Measurements from ENCODE around the gene DCC.
A peak's percentile ranks its signal among the peaks of the same experiment; 100 is the strongest.

DCC gene

DNA sequence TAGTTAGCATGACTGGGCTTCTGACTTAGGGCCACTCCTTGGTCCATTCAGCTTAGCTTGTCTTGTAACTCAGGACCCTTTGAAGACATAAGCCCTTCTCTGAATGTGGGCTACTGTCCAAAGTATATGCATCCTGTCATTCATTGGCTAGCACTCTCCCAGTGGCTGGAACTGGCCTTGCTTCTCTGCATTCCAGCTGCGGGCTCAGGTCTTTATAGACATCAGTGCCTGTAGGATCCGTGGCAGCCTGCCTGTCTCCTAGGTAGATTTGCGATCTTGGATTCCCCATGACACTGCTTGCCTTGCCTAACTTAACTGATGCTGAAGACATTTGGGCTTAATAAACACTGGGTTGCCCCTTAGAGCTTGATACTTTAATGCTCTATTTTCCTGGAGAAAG lies 170.1 kb downstream of the DCC start:
- no peak for DNase-seq

DNA sequence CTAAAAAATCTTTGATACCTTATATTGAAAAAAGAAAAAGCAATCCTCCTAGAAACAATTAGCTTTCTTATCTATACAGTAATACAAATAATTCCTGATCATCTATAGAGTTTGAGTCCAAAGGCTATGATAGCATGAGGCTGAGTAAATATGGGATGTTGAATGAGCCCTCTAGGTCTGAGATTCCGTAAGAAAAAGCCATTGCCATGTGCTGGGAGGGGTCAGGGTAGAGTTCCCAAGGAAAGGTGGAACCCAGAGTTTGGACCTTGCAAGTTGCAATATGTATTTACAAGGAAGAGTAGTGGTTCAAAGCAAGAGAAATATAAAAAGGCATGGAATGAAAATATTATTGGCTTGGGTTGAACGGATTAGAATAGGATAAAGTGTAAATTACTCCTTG lies 178.1 kb downstream of the DCC start:
- no peak for DNase-seq

DNA sequence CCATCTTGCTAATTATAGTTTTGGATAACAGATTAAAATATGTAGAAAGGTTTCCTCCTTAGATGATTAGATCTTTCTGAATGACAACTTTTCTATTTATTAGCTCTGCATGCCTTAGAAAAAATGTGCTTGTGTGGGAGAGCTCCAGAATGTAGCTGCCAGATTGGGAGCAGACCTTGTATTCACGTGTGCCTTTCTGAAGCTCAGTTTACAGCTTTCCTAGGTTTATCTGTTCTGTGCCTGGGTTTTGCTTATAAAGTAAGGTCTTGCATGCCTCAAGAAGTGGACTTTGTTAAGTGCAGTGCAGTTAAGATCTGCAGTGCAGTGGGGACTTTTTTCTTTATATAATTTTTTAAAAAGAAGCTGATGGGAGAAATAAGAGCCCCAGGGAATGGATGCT lies 179.0 kb downstream of the DCC start:
- DNase-seq = no peak

DNA sequence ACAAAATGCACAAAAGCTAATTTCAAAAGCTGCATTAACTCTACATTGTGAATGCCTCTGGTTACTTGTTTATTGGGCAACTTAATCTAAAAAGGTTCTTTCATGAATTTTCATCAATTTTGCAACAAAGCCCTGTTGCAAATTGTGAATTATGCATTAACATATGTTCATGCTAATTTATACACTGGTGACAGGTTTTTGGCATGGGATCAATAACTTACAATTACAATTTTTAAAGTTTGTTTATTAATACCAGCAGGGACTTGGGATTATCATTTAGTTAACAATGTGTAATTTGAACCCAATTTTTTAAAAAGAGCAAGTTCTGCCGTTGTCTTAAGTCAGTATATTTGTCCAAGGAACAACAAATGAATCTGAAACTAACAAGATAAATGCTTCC lies 183.6 kb downstream of the DCC start:
- no peak for DNase-seq

DNA sequence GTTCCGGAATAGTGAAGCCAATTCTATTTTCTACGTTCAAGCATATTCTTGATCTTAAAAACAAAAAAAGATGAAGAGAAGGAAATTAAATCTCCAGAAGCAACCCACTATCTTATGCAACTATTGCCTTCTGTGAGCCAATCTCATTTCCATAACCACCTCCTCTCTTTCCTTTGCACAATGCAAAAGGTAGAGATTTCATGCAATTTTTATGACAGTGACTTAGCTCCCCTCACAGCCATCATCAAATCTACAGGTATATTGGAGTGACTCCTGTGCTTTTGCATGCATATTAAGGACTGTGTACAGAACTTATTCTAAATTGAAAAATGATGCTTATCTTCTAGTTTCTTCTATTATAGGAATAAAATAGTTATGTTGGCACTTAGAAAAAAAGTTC lies 191.8 kb downstream of the DCC start:
- no peak for DNase-seq

DNA sequence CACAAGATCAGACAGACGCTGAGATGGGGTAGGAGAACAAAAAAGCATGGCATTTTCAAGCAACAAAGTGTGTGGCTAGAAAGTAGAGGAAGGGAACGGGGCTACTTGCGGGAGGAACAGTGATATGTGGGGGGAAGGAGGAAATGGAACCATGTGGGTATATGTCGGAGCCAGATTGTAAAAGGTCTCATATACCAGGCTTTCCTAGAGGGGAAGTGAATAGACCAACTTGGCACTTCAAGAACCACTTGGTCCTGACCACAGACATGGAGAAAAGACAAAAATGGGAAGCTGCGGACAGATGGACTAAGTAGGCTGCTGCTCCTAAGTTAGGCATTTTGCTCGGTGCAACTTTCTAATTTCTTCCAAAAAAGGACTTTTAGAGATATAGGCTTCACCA lies 196.0 kb downstream of the DCC start:
- DNase-seq = no peak

DNA sequence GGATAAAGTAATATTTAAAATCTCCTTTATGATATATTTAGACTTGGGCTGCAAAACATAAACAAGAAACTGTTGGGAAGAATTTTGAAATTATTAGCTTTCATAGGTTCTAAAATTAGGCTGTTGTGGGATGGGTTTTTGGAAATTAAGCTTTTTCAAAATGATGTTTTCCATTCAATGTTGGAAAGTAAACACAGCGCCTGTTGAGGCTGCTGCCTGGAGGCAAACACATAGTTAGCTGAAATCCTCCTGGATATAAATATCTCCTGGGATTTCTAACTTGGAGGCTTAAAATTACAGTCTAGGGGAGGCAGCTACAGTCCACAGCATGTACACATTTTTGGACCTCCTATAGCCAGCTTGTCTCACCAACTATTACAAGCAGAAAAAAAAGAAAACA lies 197.3 kb downstream of the DCC start:
- no peak for DNase-seq

DNA sequence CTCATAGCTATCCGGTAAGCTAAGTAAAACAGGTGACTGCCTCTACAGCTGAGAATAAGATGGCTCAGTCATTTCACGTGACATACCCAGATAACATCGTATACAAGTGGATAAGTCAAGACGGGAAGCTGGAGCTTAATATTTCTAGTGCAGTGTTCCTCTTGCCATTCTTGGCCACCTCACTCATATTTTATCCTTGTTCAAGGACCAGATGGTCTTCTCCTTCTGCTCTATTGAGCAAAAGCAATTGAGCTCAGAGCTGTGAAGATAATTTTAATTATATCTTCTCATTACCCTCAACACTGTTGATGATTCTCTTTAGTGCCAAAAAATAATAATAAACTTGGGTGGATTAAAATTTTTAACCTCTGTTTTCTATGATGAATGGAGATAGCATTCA lies 201.1 kb downstream of the DCC start:
- DNase-seq = no peak

DNA sequence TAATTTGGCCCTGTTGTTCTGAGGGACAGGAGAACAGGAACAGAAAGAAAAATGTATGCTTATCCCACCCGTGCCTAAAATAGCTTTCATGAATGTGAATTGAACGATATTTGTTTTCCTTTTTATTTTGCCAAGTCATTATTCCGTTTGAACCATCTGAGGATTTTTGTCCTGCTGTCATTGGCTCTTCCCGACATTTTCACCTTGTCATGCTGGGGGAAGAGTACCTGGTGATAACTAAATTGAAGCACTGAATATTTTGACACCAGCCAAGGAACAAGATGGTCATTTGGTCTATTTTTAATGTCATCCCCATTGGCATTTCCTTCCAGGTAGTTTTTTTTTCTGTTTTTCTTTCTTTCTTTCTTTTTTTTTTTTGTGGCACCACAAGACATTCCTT lies 204.1 kb downstream of the DCC start:
- no peak for DNase-seq

DNA sequence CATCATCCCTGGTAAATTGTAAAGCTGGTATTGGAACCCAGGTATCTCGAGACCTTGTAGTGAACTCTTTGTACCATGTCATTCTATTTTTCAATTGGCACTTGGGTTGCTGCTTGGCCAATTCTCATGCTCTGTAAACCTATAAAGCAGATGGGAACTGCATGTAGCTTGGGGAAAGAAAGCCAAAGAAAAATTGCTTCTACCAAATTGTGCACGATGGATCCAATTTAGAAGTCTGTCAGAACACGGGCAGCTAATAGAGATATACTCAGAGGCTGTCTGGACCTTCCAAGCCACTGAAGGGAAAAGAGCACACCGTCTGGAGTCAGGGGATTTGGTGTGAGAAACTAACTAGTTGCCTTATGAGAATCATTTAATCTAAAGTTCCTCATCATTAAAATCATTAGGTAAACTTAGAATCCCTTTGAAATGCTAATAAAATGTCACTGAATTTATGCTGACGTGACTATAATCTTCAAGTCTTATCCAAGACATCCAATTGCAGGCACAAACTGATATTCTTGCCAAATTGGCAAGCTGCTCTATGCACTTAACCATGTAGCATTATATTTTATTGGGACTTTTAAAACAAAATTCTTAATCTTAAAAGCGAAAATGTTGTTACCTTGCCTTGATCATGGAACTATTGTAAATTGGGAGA lies 206.8 kb downstream of the DCC start:
- no peak for DNase-seq

DNA sequence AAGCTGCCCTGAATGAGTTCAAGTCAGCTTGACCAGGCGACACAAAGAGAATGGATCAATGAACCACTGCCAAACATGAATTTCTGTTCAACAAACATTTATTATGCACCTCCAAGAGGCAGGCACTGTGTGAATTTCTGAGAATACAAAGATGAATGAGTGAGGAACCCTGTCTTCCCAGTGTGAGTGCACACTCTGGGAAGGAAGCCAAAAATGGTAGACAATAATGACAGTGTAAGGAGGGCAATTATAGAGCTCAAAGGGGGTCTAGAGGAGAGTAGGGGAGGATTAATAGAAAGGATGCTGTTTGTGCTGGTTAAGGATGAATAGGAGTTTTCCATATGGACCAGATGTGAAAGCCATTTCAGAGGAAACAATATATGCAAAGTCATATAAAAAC lies 213.4 kb downstream of the DCC start:
- DNase-seq = no peak

DNA sequence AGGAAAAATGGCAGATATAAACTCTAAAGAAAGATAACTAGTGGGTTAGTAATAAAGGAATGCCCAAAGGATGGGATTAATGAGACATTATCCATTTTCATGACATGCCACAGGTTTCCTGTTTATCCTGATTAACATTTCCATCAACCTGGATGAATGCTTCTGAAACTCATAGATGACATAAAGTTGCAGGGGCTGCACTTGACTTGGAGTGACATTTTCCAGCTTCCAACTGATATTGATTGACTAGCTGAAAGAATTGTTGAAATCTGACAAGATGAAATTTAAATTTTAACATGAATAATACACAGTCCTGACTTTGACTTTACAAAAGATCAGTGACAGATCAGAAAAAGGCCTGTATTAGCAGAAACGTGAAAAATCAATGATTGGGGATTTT lies 214.2 kb downstream of the DCC start:
- DNase-seq = no peak

DNA sequence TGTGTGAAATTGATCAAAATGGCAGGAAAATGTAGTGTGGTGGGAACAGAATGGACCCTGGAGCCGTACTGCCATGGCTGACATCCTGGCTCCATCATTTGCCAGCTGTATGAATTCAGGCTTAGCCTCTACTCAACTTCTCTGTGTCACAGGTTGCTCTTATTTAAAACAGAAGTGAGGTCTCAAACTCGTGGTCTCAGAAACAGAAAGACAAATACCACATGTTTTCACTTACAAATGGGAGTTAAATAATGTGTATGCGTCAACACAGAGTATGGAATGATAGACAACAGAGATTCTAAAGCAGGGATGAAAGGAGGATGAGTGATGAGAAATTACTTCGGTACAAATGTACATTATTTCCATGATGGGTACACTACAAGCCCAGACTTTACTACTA lies 227.4 kb downstream of the DCC start:
- DNase-seq = peak; percentile 16

DNA sequence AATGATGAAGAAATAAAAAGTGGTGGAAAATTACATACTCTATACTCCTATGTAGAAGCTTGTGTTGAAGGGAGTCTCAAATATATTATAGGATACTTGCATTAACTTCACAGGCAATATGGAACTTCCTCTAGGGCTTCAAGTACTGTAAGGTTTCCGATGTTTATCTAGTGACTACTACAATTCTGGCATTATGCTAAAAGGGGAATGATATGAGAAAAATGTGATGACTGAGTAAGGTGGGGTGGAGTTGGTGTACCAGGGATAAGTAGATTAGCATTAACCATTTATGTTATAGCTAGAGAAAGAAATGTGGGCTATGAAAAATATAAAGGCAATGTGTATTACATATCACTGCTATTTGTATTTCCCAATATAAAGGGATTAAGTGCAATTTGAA lies 229.5 kb downstream of the DCC start:
- DNase-seq = peak; percentile 68

DNA sequence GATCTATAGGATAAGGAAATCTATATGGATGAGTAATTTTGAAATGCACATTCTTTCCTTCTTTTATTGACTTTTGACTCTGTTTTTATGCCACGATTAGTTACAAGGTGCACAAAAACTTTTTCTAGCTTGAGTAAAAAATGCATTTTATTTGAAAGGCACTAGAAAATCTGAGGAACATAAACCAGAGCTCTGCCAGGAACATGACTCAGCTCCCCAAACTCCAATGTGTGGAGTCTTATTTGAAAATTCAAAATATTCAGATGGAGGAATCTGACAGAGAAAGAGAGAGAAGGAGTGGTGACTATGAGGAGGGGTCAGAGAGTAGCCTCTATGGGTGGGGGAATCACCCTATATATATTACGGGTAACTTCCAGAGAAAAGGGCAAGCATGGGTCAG lies 231.0 kb downstream of the DCC start:
- peak; percentile 53 for DNase-seq

DNA sequence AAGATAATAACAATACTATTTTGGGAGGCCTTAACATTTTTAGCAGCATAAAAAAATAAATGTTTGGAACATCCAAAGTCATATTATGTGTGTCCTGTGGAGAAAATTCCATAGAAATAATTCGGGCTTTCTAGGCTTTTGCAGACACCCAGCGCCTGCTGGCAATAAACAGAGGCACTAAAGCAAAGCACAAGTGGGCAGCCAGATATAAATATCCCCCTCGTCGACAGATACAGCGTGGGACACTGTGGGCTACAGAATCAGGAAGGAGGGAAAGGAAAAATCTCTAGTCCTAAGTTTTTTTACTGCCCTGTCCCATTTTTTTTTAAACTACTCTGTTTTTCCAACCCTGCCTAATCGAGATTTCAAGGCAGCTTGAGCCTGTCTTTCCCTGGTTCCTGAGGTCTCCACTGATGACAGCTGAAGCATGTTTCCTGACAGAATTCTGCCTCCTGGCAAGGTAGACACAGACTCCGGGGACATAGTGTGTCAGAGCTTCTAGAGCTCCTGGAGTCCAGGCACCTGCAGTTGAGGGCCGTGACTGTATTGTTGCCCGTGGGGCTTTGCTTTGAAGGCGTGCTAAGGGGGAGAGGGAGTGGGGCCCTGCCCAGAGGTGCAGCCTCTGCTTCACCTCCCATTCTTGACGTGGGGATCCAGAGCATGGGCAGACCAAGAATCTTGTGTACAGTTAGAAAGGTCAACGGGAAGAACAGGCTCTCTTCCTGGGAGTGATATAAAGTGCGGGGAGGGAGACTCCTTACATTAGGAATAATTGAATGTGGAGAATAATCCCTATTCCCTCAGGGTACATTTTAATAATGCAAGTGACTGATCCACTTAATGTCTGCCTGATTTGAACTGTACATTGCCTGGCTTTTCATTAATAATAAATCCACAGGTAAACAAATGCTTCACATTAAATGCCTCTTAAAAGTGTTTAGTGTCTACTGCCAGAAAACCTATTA lies 232.3 kb downstream of the DCC start:
- no peak for DNase-seq

DNA sequence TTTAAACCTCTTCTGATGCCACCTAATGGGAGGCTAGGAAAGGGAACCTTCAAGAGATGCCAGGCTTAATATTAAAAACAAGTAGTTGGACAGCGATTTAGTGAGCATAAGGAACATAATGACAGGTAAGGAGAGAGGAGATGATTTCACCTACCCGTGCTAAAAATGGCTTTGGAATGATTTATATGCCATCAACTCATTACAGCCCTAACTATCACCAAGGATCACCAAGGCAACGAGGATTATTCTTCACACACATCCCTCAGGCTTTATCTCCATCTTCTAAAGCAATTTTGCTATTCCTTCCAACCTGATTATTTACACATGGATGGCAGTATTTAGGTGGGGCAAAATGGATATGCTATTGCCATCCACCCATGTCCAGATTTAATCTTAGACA lies 237.8 kb downstream of the DCC start:
- no peak for DNase-seq

DNA sequence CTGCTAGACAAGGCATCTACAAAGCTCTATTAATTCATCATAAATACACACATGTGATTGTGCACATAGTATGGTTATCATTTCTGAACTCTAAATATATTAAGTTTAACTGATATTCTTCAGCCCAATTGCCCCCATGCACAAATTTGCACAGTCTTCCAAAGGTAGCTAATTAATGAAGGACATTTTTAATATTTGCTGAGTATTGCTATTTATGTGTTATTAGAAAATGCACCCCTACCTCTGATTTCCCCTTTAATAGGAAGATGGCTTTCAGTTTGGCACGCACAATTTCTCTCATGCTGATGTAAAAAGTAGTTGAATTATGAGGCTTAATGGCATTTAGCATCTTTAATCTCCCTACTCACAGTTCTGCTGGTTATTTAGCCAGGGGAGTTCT lies 242.1 kb downstream of the DCC start:
- no peak for DNase-seq

DNA sequence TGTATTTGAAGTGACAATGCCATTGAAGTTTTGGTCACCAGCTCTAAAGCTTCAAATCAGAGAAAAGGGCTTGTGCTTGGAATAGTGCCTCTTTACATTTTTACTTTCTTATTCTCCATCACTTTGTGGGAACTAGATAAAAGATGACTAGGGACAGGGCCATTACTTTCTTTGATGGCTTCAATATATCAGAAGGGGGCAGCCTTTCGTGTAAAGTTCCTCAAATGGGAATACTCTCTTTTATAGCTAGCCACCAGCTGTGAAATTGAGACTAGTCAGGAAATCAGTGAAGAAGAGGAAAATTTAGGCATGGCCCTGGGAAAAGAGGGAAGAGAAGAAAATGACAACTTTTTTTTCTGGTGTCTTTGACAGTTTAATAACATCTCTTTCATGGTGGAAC lies 242.5 kb downstream of the DCC start:
- DNase-seq = no peak

DNA sequence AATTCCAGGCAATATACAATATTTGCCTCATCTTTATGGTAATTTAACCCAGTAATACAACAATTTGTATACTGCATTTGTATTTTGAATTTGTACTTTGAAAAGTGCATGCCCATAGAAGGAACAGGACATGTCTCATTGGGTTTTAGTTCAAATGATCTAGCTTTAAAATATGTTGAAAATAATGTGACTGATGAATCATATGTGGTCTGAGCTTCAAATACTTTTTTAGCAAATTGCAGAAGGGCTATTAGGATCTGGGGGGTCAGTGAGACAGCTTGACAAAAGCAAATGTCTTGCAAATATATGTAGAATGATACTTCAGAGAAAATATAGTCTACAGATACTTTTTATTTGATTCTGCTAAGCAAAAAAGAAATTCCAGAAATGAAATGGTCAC lies 248.9 kb downstream of the DCC start:
- DNase-seq = peak; percentile 80

DNA sequence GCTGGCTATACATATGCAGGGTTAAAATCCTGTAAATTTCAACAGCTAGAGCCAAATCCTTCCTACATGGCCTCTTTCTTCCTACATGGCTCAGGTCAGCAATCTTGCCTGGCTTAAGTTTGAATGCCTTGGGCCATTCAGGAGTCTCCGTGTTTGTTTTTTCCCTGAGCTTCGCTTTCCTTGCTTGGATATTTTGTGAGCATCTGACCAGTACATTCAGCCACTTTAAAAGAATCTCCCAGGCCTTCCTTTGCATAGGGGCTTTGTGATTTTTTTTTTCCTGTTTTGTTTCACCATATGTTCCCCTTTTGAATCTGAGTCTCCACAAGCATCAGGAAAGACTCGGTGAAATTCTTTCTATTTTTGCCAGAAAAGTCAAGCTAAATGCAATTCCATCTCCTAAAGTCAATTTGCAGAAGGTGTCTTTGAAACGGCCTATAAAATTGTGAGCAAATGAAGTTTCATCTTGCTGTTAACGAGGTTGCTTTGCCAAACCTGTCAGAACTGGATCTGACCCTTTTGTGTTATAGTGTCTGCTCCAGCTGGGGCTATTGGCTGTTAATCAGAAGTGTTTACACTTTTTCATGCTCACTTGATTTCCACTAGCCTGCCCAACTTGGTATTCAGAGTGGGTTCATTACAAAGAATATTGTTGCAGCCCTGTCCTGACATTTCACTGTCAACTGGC lies 256.9 kb downstream of the DCC start:
- no peak for DNase-seq

DNA sequence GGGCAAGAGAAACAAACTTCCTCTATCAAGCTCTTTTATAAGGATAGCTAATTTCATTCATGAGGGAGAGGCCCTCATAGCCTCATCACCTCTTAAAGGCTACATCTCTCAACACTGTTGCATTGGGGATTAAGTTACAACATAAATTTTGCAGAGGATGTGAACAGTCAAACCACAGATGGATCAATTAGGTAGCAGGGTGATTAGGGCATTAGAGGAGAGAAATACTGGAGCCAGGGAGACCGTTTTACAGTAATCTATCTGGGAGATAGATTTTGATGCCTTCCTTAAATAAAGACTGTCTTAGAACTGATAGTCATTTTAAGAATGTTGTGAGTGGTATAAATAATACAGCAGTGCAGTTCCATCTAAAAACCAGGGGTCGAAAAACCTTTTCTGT lies 258.9 kb downstream of the DCC start:
- DNase-seq = no peak

DNA sequence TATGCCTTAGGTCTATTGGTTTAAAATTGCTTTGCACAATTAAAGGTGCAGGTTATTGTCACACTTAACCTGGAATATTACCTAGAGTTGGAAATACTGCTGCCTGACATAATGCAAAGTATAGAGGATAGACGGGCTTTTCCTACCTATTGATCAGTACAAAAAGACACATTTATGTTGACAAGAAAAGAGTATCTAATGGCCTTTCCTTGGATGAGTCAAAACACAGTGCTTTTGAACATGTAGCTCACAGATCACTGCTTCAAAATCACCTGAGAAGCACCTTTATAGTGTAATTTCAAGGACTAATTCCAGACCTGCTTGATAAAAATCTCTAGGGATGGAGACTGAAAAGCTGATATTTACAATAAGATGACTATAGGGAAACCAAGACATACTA lies 262.8 kb downstream of the DCC start:
- no peak for DNase-seq

DNA sequence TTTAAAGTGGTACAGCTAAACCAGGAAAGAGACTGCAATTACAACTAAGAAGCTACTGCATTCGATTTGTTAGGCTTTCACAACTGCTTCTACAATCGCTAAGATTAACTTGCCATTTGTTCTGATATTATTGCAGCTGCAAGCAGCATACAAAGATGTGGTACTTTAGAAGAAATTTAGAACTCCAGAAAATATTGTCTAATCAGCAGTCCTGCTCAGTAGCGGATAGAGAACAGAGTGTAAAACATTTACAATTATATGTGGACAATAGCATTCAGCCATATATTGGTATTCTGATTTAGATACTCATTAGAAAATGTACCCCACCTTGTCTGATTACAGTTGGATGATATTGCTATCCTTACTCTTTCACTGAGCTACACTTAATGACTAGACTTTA lies 265.3 kb downstream of the DCC start:
- no peak for DNase-seq

Measured in fibroblast of skin of scalp (primary cell).